Measurements from ENCODE around the gene C22orf23. TPM values are rescaled to one million over a fixed set of nuclear protein-coding genes. Genes with fewer than 3 reads are reported as not detected.

Gene C22orf23
- total RNA-seq, 1 donor from 2014 or later, result 0.70 TPM

DNA sequence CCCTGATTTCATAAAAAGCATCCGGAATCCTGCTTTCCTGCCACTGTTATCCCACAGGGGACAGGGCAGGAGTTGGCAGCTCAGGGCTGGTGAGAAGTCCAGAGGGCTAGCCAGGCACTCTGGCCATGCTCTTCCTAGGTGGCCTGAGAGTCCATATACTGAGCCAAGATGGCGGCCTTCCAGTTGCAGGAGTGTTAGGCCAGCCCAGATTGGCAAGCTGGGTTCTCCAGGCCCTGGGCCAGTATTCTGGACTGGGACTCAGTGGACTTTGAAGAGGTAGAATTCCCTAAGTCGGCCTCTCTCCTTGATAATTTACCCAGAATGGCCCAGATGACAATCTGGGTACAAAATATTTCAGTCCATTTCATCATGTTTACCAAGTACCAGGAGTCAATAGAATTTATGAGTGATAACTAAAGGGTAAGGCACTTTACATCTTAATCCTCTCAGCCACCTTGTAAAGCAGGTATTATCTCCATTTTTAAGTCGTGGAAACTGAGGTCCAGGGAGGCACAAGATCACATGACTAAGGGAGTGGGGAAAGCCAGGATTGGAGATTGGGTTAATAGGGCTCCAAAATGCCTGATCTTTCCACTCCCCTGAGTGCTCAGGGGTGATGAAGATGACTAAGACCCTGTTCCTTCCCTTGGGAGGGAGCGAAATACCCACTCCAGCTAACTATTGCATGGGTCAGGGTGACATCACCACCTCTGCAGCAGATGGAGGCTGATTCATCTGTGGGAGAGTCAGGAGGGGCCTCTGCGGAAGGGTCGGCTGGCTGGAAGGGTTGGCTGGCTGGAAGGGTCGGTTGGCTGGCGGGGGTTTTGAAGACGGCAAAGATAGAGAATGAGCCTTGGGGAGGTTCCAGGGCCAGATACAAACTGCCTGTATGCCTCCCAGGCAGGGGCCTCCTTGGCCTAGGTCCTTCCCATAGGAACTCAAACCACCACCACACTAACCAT lies 48.5 kb downstream of the C22orf23 start:
- Mint-ChIP-seq H3K4me3 (peak overlapping the region; percentile 89), H3K4me1 (ENCODE audit: unreplicated experiment) (peaks cover 26% of the 10 kb centered on the region), H3K27ac (peak overlapping the region; percentile 95), H3K36me3 (peaks cover 12% of the 10 kb centered on the region), H3K9me3 (no peaks in the 10 kb centered on the region), H3K27me3 (no peaks in the 10 kb centered on the region)
- DNase-seq (ENCODE audit: extremely low spot score, unreplicated experiment), result no peak
- TF ChIP-seq, protein P1, sequence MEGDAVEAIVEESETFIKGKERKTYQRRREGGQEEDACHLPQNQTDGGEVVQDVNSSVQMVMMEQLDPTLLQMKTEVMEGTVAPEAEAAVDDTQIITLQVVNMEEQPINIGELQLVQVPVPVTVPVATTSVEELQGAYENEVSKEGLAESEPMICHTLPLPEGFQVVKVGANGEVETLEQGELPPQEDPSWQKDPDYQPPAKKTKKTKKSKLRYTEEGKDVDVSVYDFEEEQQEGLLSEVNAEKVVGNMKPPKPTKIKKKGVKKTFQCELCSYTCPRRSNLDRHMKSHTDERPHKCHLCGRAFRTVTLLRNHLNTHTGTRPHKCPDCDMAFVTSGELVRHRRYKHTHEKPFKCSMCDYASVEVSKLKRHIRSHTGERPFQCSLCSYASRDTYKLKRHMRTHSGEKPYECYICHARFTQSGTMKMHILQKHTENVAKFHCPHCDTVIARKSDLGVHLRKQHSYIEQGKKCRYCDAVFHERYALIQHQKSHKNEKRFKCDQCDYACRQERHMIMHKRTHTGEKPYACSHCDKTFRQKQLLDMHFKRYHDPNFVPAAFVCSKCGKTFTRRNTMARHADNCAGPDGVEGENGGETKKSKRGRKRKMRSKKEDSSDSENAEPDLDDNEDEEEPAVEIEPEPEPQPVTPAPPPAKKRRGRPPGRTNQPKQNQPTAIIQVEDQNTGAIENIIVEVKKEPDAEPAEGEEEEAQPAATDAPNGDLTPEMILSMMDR (conservative IDR thresholded peaks at IDR 0.05), result no peak

DNA sequence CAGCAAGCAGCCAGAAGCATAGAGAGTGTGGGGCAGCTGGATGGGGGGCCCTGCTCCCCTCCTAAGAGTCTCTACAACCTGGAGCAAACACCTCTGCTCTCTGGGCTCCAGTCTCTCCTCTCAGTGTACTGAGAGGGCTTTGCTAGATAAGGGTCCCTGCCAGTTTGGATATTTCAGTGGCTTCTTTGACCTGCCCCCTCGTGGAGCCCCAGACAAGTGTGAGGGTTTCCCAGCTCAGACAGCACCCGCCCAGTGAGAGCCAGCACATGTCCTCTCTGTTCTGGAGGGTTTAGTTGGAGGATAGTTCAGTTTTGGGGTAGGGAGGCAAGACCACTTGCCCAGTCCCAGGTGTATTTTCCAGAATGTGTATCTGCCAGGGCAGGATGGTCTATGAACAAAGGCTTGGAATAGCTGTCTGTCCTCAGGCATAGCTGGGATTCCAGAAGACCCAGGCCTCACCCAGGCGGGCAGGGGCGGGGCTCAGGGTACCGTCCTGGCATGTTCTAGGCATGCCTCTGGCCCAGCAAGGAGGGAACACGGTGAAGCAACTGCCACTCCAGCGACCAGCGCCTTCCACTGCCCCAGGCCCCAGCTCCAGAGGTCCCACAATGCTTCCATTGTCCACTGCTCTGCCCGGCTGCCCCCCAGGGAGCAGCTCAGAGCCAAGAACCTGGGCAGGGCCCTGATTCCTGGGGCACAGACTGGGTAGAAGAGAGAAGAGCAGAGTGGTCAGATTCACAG lies 54.8 kb downstream of the C22orf23 start:
- H3K4me3 Mint-ChIP-seq, result peak overlapping the region; percentile 9
- H3K9me3 Mint-ChIP-seq, result no peaks in the 10 kb centered on the region
- TF ChIP-seq, protein P1 (conservative IDR thresholded peaks at IDR 0.05), result no peak
- no peaks in the 10 kb centered on the region for H3K27me3 Mint-ChIP-seq
- peaks cover 35% of the 10 kb centered on the region for H3K4me1 Mint-ChIP-seq (ENCODE audit: unreplicated experiment)
- no peak for DNase-seq (ENCODE audit: extremely low spot score, unreplicated experiment)
- no peaks in the 10 kb centered on the region for H3K36me3 Mint-ChIP-seq
- peak overlapping the region; percentile 85 for H3K27ac Mint-ChIP-seq

DNA sequence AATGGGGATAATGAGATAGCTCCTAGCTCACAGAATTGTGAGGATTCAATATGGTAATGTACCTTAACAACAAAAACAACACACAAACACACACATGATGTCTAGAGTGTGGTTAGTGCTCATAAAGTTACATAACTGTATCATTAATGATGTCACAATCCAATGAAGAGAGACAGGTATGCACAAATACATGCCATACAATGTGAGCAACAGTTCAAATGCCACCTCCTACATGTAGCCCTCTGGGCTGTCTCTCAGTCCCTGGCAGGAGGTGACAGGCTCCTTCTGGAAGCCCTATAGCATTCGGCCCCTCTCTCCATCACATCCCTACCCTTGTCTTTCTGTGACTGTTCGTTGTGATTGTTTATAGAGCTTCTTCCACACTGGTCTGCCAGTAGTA lies 55.6 kb downstream of the C22orf23 start:
- TF ChIP-seq, protein P1 (conservative IDR thresholded peaks at IDR 0.05), result no peak
- Mint-ChIP-seq H3K4me3 (peak overlapping the region; percentile 9), H3K36me3 (no peaks in the 10 kb centered on the region), H3K9me3 (no peaks in the 10 kb centered on the region), H3K4me1 (ENCODE audit: unreplicated experiment) (peaks cover 43% of the 10 kb centered on the region), H3K27ac (peak overlapping the region; percentile 85), H3K27me3 (no peaks in the 10 kb centered on the region)
- DNase-seq (ENCODE audit: extremely low spot score, unreplicated experiment), result no peak

DNA sequence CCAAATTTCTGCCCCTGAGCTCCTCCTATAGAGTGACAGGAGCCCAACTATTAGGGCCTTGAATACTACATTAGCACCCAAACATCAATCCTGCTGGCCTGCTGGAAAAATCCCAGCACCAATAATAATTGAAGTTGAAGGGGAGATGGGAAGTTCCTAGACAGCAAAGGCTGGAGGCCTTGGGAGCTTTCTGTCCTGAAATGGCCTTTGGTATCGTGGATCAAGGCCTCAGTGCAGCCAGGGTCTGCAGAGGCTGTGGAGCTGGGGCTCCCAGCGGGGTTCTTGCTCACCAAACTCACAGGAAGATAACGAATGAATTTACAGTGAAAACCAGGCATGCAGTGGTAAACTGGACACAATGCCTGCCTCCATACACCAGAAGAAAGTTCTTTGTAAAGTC lies 56.5 kb downstream of the C22orf23 start:
- peaks cover under 1% of the 10 kb centered on the region for H3K36me3 Mint-ChIP-seq
- no peak for DNase-seq (ENCODE audit: extremely low spot score, unreplicated experiment)
- H3K27me3 Mint-ChIP-seq, result no peaks in the 10 kb centered on the region
- peaks cover 45% of the 10 kb centered on the region for H3K4me1 Mint-ChIP-seq (ENCODE audit: unreplicated experiment)
- H3K27ac Mint-ChIP-seq, result peak overlapping the region; percentile 98
- TF ChIP-seq, protein P1 (conservative IDR thresholded peaks at IDR 0.05), result no peak
- no peaks in the 10 kb centered on the region for H3K9me3 Mint-ChIP-seq
- H3K4me3 Mint-ChIP-seq, result no peak overlapping the region

DNA sequence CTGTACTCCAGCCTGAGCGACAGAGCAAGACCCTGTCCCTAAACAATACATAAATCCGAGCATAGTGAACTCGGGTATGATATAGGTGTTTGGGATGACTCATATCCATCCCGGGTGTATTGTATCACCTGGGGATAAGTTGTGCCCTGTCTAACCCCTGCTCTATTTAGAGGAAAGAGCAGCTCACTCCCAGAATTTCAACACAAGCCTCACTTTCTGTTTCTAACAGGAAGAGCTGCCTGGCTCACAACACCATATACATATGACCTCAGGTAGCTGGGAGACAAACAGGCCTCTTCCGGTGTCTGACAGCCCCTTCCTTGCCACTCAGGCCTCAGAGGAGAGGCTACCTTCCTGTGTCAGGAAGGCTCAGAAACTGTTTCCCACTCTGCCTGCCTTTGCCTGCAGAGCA lies 57.2 kb downstream of the C22orf23 start:
- Mint-ChIP-seq H3K27me3 (no peaks in the 10 kb centered on the region), H3K4me3 (peak overlapping the region; percentile 54), H3K4me1 (ENCODE audit: unreplicated experiment) (peaks cover 45% of the 10 kb centered on the region), H3K36me3 (peaks cover 5% of the 10 kb centered on the region), H3K9me3 (no peaks in the 10 kb centered on the region), H3K27ac (peak overlapping the region; percentile 98)
- TF ChIP-seq, protein P1 (conservative IDR thresholded peaks at IDR 0.05), result no peak
- no peak for DNase-seq (ENCODE audit: extremely low spot score, unreplicated experiment)
